IMR-90 (cell line): ENCODE data around the gene SWI5. TPM values are rescaled to one million over a fixed set of nuclear protein-coding genes. Genes with fewer than 3 reads are reported as not detected.

Experiments used
- ATAC-seq: fragments of 200-7000 bp; cut with Tn5 transposase; 2 replicates; pipeline ENCODE4 v1.9.1; 2020; ENCODE audit warnings: low read depth, mild to moderate bottlenecking, moderate library complexity
- BruUV-seq: library from RNA; stranded (reverse); fragments of 400-500 nt; replicated peaks from 2 replicates; lab custom pipeline; 2021; lab: Mats Ljungman, UMichigan
- CTCF ChIA-PET: fragments of 300-600 bp; formaldehyde crosslinking; extraction: SDS; loops from one replicate; lab custom pipeline; 2021; ENCODE audit warnings: antibody characterized with exemption; lab: Yijun Ruan, JAX
- POLR2A ChIA-PET: fragments of 300-600 bp; sonication (Branson Sonifier 250); formaldehyde crosslinking; loops from one replicate; lab custom pipeline; 2022; ENCODE audit warnings: antibody characterized with exemption; ENCODE audit not compliant: unreplicated experiment; lab: Charles Lee
- DNase-seq: peaks from one replicate; pipeline ENCODE4 v3.0.0; 2013
- H2AFZ ChIP-seq: replicated peaks from 2 replicates; pipeline ENCODE3; 2013; ENCODE audit warnings: low read length, mild to moderate bottlenecking; ENCODE audit not compliant: poor library complexity
- H2AK5ac ChIP-seq: 2 replicates; pipeline ENCODE4 v1.6.1; 2013; ENCODE audit warnings: low read depth, low read length, inconsistent platforms
- H2AK9ac ChIP-seq: replicated peaks from 2 replicates; pipeline ENCODE3; 2013; ENCODE audit warnings: mild to moderate bottlenecking, low read depth, low read length, moderate library complexity; ENCODE audit not compliant: poor library complexity
- H2BK120ac ChIP-seq: 2 replicates; pipeline ENCODE4 v1.6.1; 2013; ENCODE audit warnings: low read depth, low read length, inconsistent platforms
- H2BK15ac ChIP-seq: 3 replicates; pipeline ENCODE4 v1.6.1; 2013; ENCODE audit warnings: low read depth, low read length, inconsistent platforms
- H2BK20ac ChIP-seq: 2 replicates; pipeline ENCODE4 v1.6.1; 2013; ENCODE audit warnings: low read depth, mild to moderate bottlenecking, inconsistent platforms, low read length, moderate library complexity
- H2BK5ac ChIP-seq: 2 replicates; pipeline ENCODE4 v1.6.1; 2013; ENCODE audit warnings: mild to moderate bottlenecking, low read depth, low read length, inconsistent platforms; ENCODE audit not compliant: poor library complexity, severe bottlenecking
- H3K14ac ChIP-seq: replicated peaks from 2 replicates; pipeline ENCODE4 v1.6.1; 2013; ENCODE audit warnings: low read depth, low read length, inconsistent platforms
- H3K18ac ChIP-seq: 2 replicates; pipeline ENCODE4 v1.6.1; 2013; ENCODE audit warnings: low read depth, low read length, control low read depth
- H3K23ac ChIP-seq: 2 replicates; pipeline ENCODE4 v1.6.1; 2013; ENCODE audit warnings: low read depth, low read length, inconsistent platforms
- H3K27ac ChIP-seq: 2 replicates; pipeline ENCODE4 v1.5.1; 2013; ENCODE audit warnings: mild to moderate bottlenecking, control low read depth, low read length; ENCODE audit not compliant: insufficient read depth
- H3K27me3 ChIP-seq: 2 replicates; pipeline ENCODE4 v1.6.1; 2013; ENCODE audit warnings: low read length; ENCODE audit not compliant: control insufficient read depth, insufficient read depth
- H3K36me3 ChIP-seq: 2 replicates; pipeline ENCODE4 v1.6.1; 2013; ENCODE audit warnings: low read length, mixed read lengths; ENCODE audit not compliant: control insufficient read depth, insufficient read depth
- H3K4ac ChIP-seq: 2 replicates; pipeline ENCODE4 v1.6.1; 2013; ENCODE audit warnings: low read depth, low read length, inconsistent platforms
- H3K4me1 ChIP-seq: 2 replicates; pipeline ENCODE4 v1.6.1; 2013; ENCODE audit warnings: low read length, mixed read lengths; ENCODE audit not compliant: control insufficient read depth, insufficient read depth
- H3K4me2 ChIP-seq: 2 replicates; pipeline ENCODE4 v1.6.1; 2013; ENCODE audit warnings: low read depth, mild to moderate bottlenecking, control low read depth, low read length, moderate library complexity
- H3K4me3 ChIP-seq: 2 replicates; pipeline ENCODE4 v1.5.1; 2013; ENCODE audit warnings: low read depth, mild to moderate bottlenecking, control low read depth, low read length, moderate library complexity; ENCODE audit not compliant: insufficient read depth
- H3K56ac ChIP-seq: 2 replicates; pipeline ENCODE4 v1.6.1; 2013; ENCODE audit warnings: low read length, inconsistent platforms; ENCODE audit not compliant: insufficient read depth; ENCODE audit errors: extremely low read depth
- H3K79me1 ChIP-seq, 2 experiments: 2 replicates each; pipeline ENCODE4 v1.6.1; 2013; ENCODE audit warnings: low read length in 2 of 2, inconsistent platforms in 1 of 2, low read depth in 1 of 2
- H3K9ac ChIP-seq: 2 replicates; pipeline ENCODE4 v1.6.1; 2013; ENCODE audit warnings: low read depth, low read length, control low read depth
- H3K9me1 ChIP-seq: 2 replicates; pipeline ENCODE4 v1.6.1; 2013; ENCODE audit warnings: low read length, inconsistent platforms; ENCODE audit not compliant: insufficient read depth
- H3K9me3 ChIP-seq: 2 replicates; pipeline ENCODE4 v1.6.1; 2013; ENCODE audit warnings: low read length; ENCODE audit not compliant: control insufficient read depth, insufficient read depth
- H4K20me1 ChIP-seq: 2 replicates; pipeline ENCODE4 v1.6.1; 2013; ENCODE audit warnings: low read length, inconsistent platforms; ENCODE audit not compliant: insufficient read depth
- H4K5ac ChIP-seq: 2 replicates; pipeline ENCODE4 v1.6.1; 2013; ENCODE audit warnings: mild to moderate bottlenecking, low read depth, low read length, control low read depth
- H4K8ac ChIP-seq, 2 experiments: 2 replicates each; pipeline ENCODE4 v1.6.1; 2013; ENCODE audit warnings: low read depth in 2 of 2, low read length in 2 of 2, control low read depth in 1 of 2, inconsistent platforms in 1 of 2
- H4K91ac ChIP-seq: 2 replicates; pipeline ENCODE4 v1.6.1; 2013; ENCODE audit warnings: low read depth, low read length, inconsistent platforms; ENCODE audit not compliant: insufficient read depth
- FOS ChIP-seq: fragments of 150-350 bp; IDR thresholded peaks from 2 replicates; pipeline ENCODE4 v1.6.1; 2016; ENCODE audit warnings: low read depth, low read length
- MAFK ChIP-seq: IDR thresholded peaks from 2 replicates; pipeline ENCODE4 v1.6.1; 2012; ENCODE audit warnings: low read depth, low read length, improper control_type of control experiment
- RAD21 ChIP-seq: IDR thresholded peaks from 2 replicates; pipeline ENCODE4 v1.6.1; 2012; ENCODE audit warnings: low read length, improper control_type of control experiment
- WGBS, 2 experiments: methylation state at CpG; one replicate each; pipeline versions ENCODE4 v1.1.5 to v1.1.7; 2013; ENCODE audit warnings: missing lambda C conversion rate in 2 of 2; ENCODE audit not compliant: insufficient read length in 1 of 2; ENCODE audit errors: extremely low coverage in 2 of 2; 5-methylcytosine and 5-hydroxymethylcytosine counted together
- dilution Hi-C: fragments of 300-500 bp; cut with HindIII; formaldehyde crosslinking; loops from one replicate; pipeline ENCODE4 v1.14.3; 2018; ENCODE audit warnings: low sequenced_read_pairs; ENCODE audit not compliant: unreplicated experiment
- in situ Hi-C: fragments of 300-500 bp; cut with MboI; formaldehyde crosslinking; loops from 3 replicates; pipeline ENCODE4 v1.14.3; 2019; ENCODE audit warnings: low sequenced_read_pairs, inconsistent platforms, mixed read lengths
- intact Hi-C: fragments of 100-400 bp; cut with micrococcal nuclease; formaldehyde crosslinking; loops from 2 replicates; pipeline ENCODE4 v1.10.0; 2022
- polyA plus RNA-seq, 3 experiments: library from polyadenylated mRNA; depleted of rRNA; stranded (reverse); fragments of >200 nt; gene quantifications; 2 replicates each; pipeline ENCODE4 v1.2.3, GENCODE V29; 2012; ENCODE audit warnings: low replicate concordance in 1 of 3
- total RNA-seq: library from RNA; depleted of rRNA; stranded (reverse); fragments of >200 nt; gene quantifications from 2 replicates; pipeline ENCODE4 v1.2.3, GENCODE V29; 2012

Gene SWI5
- total and polyA plus RNA-seq, 2 of the 4 experiments (the other 2 are of a cell fraction), result 38.9 to 93.5 TPM

GRCh38 chr9:128335914-128336313 is 59.8 kb downstream of the SWI5 start:
- H3K9me1 ChIP-seq, result peaks cover 8% of the 10 kb centered on the region
- in situ Hi-C loops, result no loop called here
- ChIA-PET CTCF (no interaction called here), POLR2A (no interaction called here)
- no peak overlapping the region for H4K91ac ChIP-seq
- H3K27ac ChIP-seq, result no peak overlapping the region
- intact Hi-C loops, result no loop called here
- H3K4me2 ChIP-seq, result no peak overlapping the region
- no peak overlapping the region for H3K23ac ChIP-seq
- H3K4me1 ChIP-seq, result peaks cover 3% of the 10 kb centered on the region; the same call in 1 of the 2 replicates
- peaks cover 0 to 8% of the 10 kb centered on the region in 2 experiments; a peak in 2 of 4 replicates for H3K79me1 ChIP-seq
- no peaks in the 10 kb centered on the region for H3K9me3 ChIP-seq
- no peaks in the 10 kb centered on the region for H3K27me3 ChIP-seq
- ATAC-seq (no peak), DNase-seq (no peak)
- WGBS, 2 experiments, result 100% methylated on average over 1 of the region's 2 CpGs; no CpG with 5 or more reads in 1 of the 2 experiments
- no peak overlapping the region for H3K56ac ChIP-seq
- H3K36me3 ChIP-seq, result peaks cover 20% of the 10 kb centered on the region
- H4K20me1 ChIP-seq, result no peaks in the 10 kb centered on the region
- no peak overlapping the region for H3K4me3 ChIP-seq
- TF ChIP-seq FOS, result no peak
- TF ChIP-seq MAFK, result no peak
- TF ChIP-seq RAD21, result no peak
- H2BK15ac ChIP-seq, result no peak overlapping the region
- no TSS peak for BruUV-seq
- no peak overlapping the region for H2AFZ ChIP-seq
- no peak overlapping the region for H2AK9ac ChIP-seq
- H4K5ac ChIP-seq, result no peak overlapping the region
- no peak overlapping the region for H2BK5ac ChIP-seq
- H3K4ac ChIP-seq, result no peak overlapping the region
- H3K18ac ChIP-seq, result no peak overlapping the region
- H3K9ac ChIP-seq, result no peak overlapping the region
- H2BK20ac ChIP-seq, result no peak overlapping the region
- no peak overlapping the region for H2BK120ac ChIP-seq
- H3K14ac ChIP-seq, result no peak overlapping the region
- no peak overlapping the region for H4K8ac ChIP-seq
- H2AK5ac ChIP-seq, result no peak overlapping the region
- dilution Hi-C loops, result no loop called here
